ENCODE data around the gene RNF166. TPM values are rescaled to one million over a fixed set of nuclear protein-coding genes. Genes with fewer than 3 reads are reported as not detected.
A peak's percentile ranks its signal among the peaks of the same experiment; 100 is the strongest.

Gene RNF166
- total RNA-seq, 1 experiment from 2014 or later, result 33.3 TPM

- no peak for TF ChIP-seq CTCF (IDR thresholded peaks at IDR 0.05; ENCODE audit: unreplicated experiment)
- intact Hi-C loops (cut with micrococcal nuclease; ENCODE audit: unreplicated experiment), result no loop called here
- H3K27ac Mint-ChIP-seq (ENCODE audit: unreplicated experiment), result no peak overlapping the region
- H3K27me3 Mint-ChIP-seq (ENCODE audit: unreplicated experiment), result peaks cover 53% of the 10 kb centered on the region
- no TSS peak for BruUV-seq (replicated peaks)
- DNase-seq, result peak; percentile 75
- no peaks in the 10 kb centered on the region for H3K9me3 Mint-ChIP-seq (ENCODE audit: low read depth, unreplicated experiment)
- H3K4me1 Mint-ChIP-seq (ENCODE audit: low read depth, unreplicated experiment), result peaks cover 14% of the 10 kb centered on the region
- no peak overlapping the region for H3K4me3 Mint-ChIP-seq (ENCODE audit: low read depth, unreplicated experiment)
- peaks cover 18% of the 10 kb centered on the region for H3K36me3 Mint-ChIP-seq (ENCODE audit: insufficient read depth, unreplicated experiment)
- CTCF ChIA-PET, result interaction anchor here (0.7 kb wide), 1 partner anchor 66 kb away, joined by 5 read pairs; no protein-coding TSS in a partner anchor
Measured at GRCh38 chr16:88688013-88688778, 18.0 kb downstream of the RNF166 start.

GRCh38 chr16:88687676-88688012 lies 18.6 kb downstream of the RNF166 start:
- no TSS peak for BruUV-seq (replicated peaks)
- H3K4me3 Mint-ChIP-seq (ENCODE audit: low read depth, unreplicated experiment), result no peak overlapping the region
- peaks cover 18% of the 10 kb centered on the region for H3K36me3 Mint-ChIP-seq (ENCODE audit: insufficient read depth, unreplicated experiment)
- intact Hi-C loops (cut with micrococcal nuclease; ENCODE audit: unreplicated experiment), result no loop called here
- H3K4me1 Mint-ChIP-seq (ENCODE audit: low read depth, unreplicated experiment), result peaks cover 14% of the 10 kb centered on the region
- CTCF ChIA-PET, result interaction anchor here (0.7 kb wide), 1 partner anchor 67 kb away, joined by 5 read pairs; no protein-coding TSS in a partner anchor
- TF ChIP-seq CTCF (IDR thresholded peaks at IDR 0.05; ENCODE audit: unreplicated experiment), result no peak
- no peak for DNase-seq
- H3K27ac Mint-ChIP-seq (ENCODE audit: unreplicated experiment), result no peak overlapping the region
- H3K9me3 Mint-ChIP-seq (ENCODE audit: low read depth, unreplicated experiment), result no peaks in the 10 kb centered on the region
- peaks cover 58% of the 10 kb centered on the region for H3K27me3 Mint-ChIP-seq (ENCODE audit: unreplicated experiment)

GRCh38 chr16:88687254-88687576 lies 19.0 kb downstream of the RNF166 start:
- Mint-ChIP-seq H3K9me3 (ENCODE audit: low read depth, unreplicated experiment) (no peaks in the 10 kb centered on the region), H3K36me3 (ENCODE audit: insufficient read depth, unreplicated experiment) (peaks cover 18% of the 10 kb centered on the region), H3K4me3 (ENCODE audit: low read depth, unreplicated experiment) (peak overlapping the region; percentile 76), H3K27me3 (ENCODE audit: unreplicated experiment) (peaks cover 63% of the 10 kb centered on the region), H3K4me1 (ENCODE audit: low read depth, unreplicated experiment) (peaks cover 14% of the 10 kb centered on the region), H3K27ac (ENCODE audit: unreplicated experiment) (no peak overlapping the region)
- CTCF ChIA-PET, result no interaction called here
- BruUV-seq (replicated peaks), result no TSS peak
- DNase-seq, result no peak
- no peak for TF ChIP-seq CTCF (IDR thresholded peaks at IDR 0.05; ENCODE audit: unreplicated experiment)
- intact Hi-C loops (cut with micrococcal nuclease; ENCODE audit: unreplicated experiment), result no loop called here

- TF ChIP-seq CTCF (IDR thresholded peaks at IDR 0.05; ENCODE audit: unreplicated experiment), result no peak
- CTCF ChIA-PET, result no interaction called here
Measured at GRCh38 chr16:88686439-88687253, 19.6 kb downstream of the RNF166 start, which contains the start of gene SNAI3. TSS of gene SNAI3 (minus strand) at chr16:88686507. CDS start at chr16:88686406, 101 bp downstream.

More at GRCh38 chr16:88686439-88687253, 19.6 kb downstream of the RNF166 start, which contains the start of gene SNAI3:
- Mint-ChIP-seq H3K27me3 (ENCODE audit: unreplicated experiment) (peaks cover 68% of the 10 kb centered on the region), H3K4me3 (ENCODE audit: low read depth, unreplicated experiment) (peak within 1 kb of the TSS; percentile 76), H3K9me3 (ENCODE audit: low read depth, unreplicated experiment) (no peaks in the 10 kb centered on the region), H3K36me3 (ENCODE audit: insufficient read depth, unreplicated experiment) (peaks cover 18% of the 10 kb centered on the region), H3K4me1 (ENCODE audit: low read depth, unreplicated experiment) (peaks cover 14% of the 10 kb centered on the region), H3K27ac (ENCODE audit: unreplicated experiment) (no peak within 1 kb of the TSS)
- intact Hi-C loops (cut with micrococcal nuclease; ENCODE audit: unreplicated experiment), result no loop called here
- no TSS peak for BruUV-seq (replicated peaks)
- peak; percentile 96 for DNase-seq
